Calu3 (cell line): Measurements from ENCODE around the gene KCNQ4. TPM values are rescaled to one million over a fixed set of nuclear protein-coding genes. Genes with fewer than 3 reads are reported as not detected.

Experiments
- BruUV-seq: library from RNA; stranded (reverse); fragments of 400-500 nt; replicated peaks from 2 replicates; lab custom pipeline; 2021; lab: Mats Ljungman, UMichigan
- CTCF ChIA-PET: fragments of 300-600 bp; sonication (Branson Sonifier 250); formaldehyde crosslinking; loops from one replicate; lab custom pipeline; 2022; ENCODE audit warnings: antibody characterized with exemption; lab: Charles Lee
- DNase-seq: peaks from one replicate; pipeline ENCODE4 v3.0.0; 2022
- H3K27ac Mint-ChIP-seq: one replicate; pipeline ENCODE4 v1.8.0; 2022; ENCODE audit warnings: mixed read lengths; ENCODE audit not compliant: unreplicated experiment
- H3K27me3 Mint-ChIP-seq: one replicate; pipeline ENCODE4 v1.8.0; 2022; ENCODE audit warnings: mixed read lengths; ENCODE audit not compliant: unreplicated experiment
- H3K36me3 Mint-ChIP-seq: one replicate; pipeline ENCODE4 v1.8.0; 2022; ENCODE audit warnings: mild to moderate bottlenecking, moderate library complexity, mixed read lengths; ENCODE audit not compliant: insufficient read depth, unreplicated experiment
- H3K4me1 Mint-ChIP-seq: one replicate; pipeline ENCODE4 v1.8.0; 2022; ENCODE audit warnings: mild to moderate bottlenecking, low read depth, mixed read lengths; ENCODE audit not compliant: unreplicated experiment
- H3K4me3 Mint-ChIP-seq: one replicate; pipeline ENCODE4 v1.8.0; 2022; ENCODE audit warnings: mild to moderate bottlenecking, low read depth, moderate library complexity, mixed read lengths; ENCODE audit not compliant: unreplicated experiment
- H3K9me3 Mint-ChIP-seq: one replicate; pipeline ENCODE4 v1.8.0; 2022; ENCODE audit warnings: low read depth, mixed read lengths; ENCODE audit not compliant: unreplicated experiment
- CTCF ChIP-seq: fragments of 200-600 bp; IDR thresholded peaks from one replicate; pipeline ENCODE4 v1.8.0; 2022; ENCODE audit warnings: antibody characterized with exemption; ENCODE audit not compliant: unreplicated experiment
- intact Hi-C: fragments of 100-400 bp; cut with micrococcal nuclease; formaldehyde crosslinking; loops from one replicate; pipeline ENCODE4 v1.10.0; 2022; ENCODE audit not compliant: unreplicated experiment
- total RNA-seq: library from RNA; stranded (reverse); gene quantifications from 2 replicates; pipeline ENCODE4 v1.2.3, GENCODE V29; 2022

The KCNQ4 gene
- total RNA-seq, 1 experiment from 2014 or later: 0.92 TPM

- DNase-seq: no peak
- peaks cover 9% of the 10 kb centered on the region for H3K4me1 Mint-ChIP-seq
- no peaks in the 10 kb centered on the region for H3K27me3 Mint-ChIP-seq
- TF ChIP-seq CTCF: no peak
- no peak overlapping the region for H3K27ac Mint-ChIP-seq
- no TSS peak for BruUV-seq
- H3K9me3 Mint-ChIP-seq: no peaks in the 10 kb centered on the region
- intact Hi-C loops: no loop called here
- CTCF ChIA-PET: no interaction called here
- no peak overlapping the region for H3K4me3 Mint-ChIP-seq
- H3K36me3 Mint-ChIP-seq: peaks cover 13% of the 10 kb centered on the region
Measured at GRCh38 chr1:40739455-40740008, 44.1 kb upstream of the KCNQ4 start.

GRCh38 chr1:40740039-40740996 is 43.3 kb upstream of the KCNQ4 start:
- Mint-ChIP-seq H3K27ac (no peak overlapping the region), H3K27me3 (no peaks in the 10 kb centered on the region), H3K36me3 (peaks cover 13% of the 10 kb centered on the region), H3K9me3 (no peaks in the 10 kb centered on the region), H3K4me3 (no peak overlapping the region), H3K4me1 (peaks cover 9% of the 10 kb centered on the region)
- no peak for TF ChIP-seq CTCF
- CTCF ChIA-PET: no interaction called here
- intact Hi-C loops: no loop called here
- DNase-seq: no peak
- BruUV-seq: no TSS peak

GRCh38 chr1:40740997-40741736 is 42.4 kb upstream of the KCNQ4 start:
- H3K4me3 Mint-ChIP-seq: no peak overlapping the region
- H3K4me1 Mint-ChIP-seq: peaks cover 9% of the 10 kb centered on the region
- no TSS peak for BruUV-seq
- TF ChIP-seq CTCF: no peak
- CTCF ChIA-PET: no interaction called here
- H3K27me3 Mint-ChIP-seq: no peaks in the 10 kb centered on the region
- peaks cover 13% of the 10 kb centered on the region for H3K36me3 Mint-ChIP-seq
- no peaks in the 10 kb centered on the region for H3K9me3 Mint-ChIP-seq
- no peak overlapping the region for H3K27ac Mint-ChIP-seq
- intact Hi-C loops: no loop called here
- DNase-seq: no peak

GRCh38 chr1:40742363-40743061 is 41.1 kb upstream of the KCNQ4 start:
- BruUV-seq: no TSS peak
- H3K4me1 Mint-ChIP-seq: peaks cover 9% of the 10 kb centered on the region
- CTCF ChIA-PET: no interaction called here
- H3K27ac Mint-ChIP-seq: no peak overlapping the region
- H3K36me3 Mint-ChIP-seq: peaks cover 21% of the 10 kb centered on the region
- DNase-seq: no peak
- H3K4me3 Mint-ChIP-seq: no peak overlapping the region
- intact Hi-C loops: no loop called here
- no peaks in the 10 kb centered on the region for H3K27me3 Mint-ChIP-seq
- H3K9me3 Mint-ChIP-seq: no peaks in the 10 kb centered on the region
- no peak for TF ChIP-seq CTCF
